ENCODE results near the gene C1QTNF5. TPM values are rescaled to one million over a fixed set of nuclear protein-coding genes. Genes with fewer than 3 reads are reported as not detected.

Gene C1QTNF5
- total and polyA plus RNA-seq, 4 donors = 1.9 to 6.4 (median 3.3) TPM

DNA sequence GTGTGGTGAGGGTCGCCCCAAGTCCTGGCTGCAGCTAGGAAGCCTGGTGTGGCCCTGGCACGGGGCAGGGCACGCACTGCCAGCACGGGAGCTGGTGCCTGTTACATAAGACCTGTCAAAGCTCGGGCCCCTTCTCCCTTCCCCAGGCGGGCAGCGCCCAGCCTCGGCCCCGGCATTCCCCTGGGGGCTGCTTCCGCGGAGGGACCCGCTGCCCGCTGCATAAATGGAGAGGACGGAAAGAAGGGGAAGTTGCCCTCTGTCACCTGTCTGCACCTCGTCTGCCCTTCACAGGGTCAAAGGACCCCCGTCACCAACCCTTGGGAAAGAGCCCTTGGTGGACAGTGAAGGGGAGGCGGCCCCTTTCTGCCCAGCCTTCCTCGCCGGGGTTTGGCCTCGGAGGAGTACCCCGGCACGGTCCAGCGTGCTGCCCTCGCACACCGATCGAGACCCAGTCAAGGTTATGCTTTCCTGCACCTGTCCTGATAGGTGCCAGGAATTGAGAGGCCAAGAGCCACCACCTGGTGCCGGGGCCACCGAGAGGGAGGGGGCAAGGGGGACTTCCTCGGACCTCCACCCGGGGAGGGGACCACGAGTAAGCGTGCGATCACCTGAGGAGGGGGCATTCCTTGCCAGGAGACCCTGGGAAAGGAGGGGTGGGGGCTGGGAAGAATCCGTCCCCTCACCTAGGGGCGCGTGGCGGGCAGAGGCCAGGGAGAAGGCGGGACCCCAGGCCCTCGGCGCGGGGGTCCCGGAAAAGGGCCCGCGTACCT is 22.6 kb upstream of the C1QTNF5 start:
- peak overlapping the region; percentile 57 to 80 for H3K27ac ChIP-seq (ENCODE audit: low read depth in 1 of 2, low read length in 2 of 2)
- peak overlapping the region in 1 of 2 donors; percentile 68 for H3K9ac ChIP-seq (ENCODE audit: low read depth in 1 of 2, low read length in 2 of 2)
- peaks cover 20 to 71% (median 55%) of the 10 kb centered on the region in 4 donors for H3K4me1 ChIP-seq (ENCODE audit: control insufficient read depth in 4 of 4, insufficient read depth in 4 of 4, low read length in 3 of 4)
- TF ChIP-seq NR2F2 (IDR thresholded peaks at IDR 0.05) = no peak
- no peak for TF ChIP-seq TAF1 (conservative IDR thresholded peaks at IDR 0.05)
- TF ChIP-seq JUND (IDR thresholded peaks at IDR 0.05) = no peak
- TF ChIP-seq RAD21 (IDR thresholded peaks at IDR 0.05) = no peak
- TF ChIP-seq SP1 (IDR thresholded peaks at IDR 0.05) = no peak
- no peak for TF ChIP-seq YY1 (IDR thresholded peaks at IDR 0.05)
- no peak for DNase-seq (ENCODE audit: low spot score)
- H3K36me3 ChIP-seq (ENCODE audit: control insufficient read depth in 4 of 4, insufficient read depth in 3 of 4, low read depth in 1 of 4, low read length in 3 of 4) = peaks cover 0 to 11% (median 8%) of the 10 kb centered on the region in 4 donors
- no peaks in the 10 kb centered on the region for H3K9me3 ChIP-seq (ENCODE audit: control insufficient read depth in 4 of 4, low read length in 3 of 4)
- H3K27me3 ChIP-seq (ENCODE audit: control insufficient read depth in 4 of 4, insufficient read depth in 4 of 4, low read length in 3 of 4) = no peaks in the 10 kb centered on the region
- peak overlapping the region; percentile 52 to 73 (median 58) for H3K4me3 ChIP-seq (ENCODE audit: low read depth in 1 of 3, low read length in 3 of 3)
- 23% methylated on average over 44 of the region's 44 CpGs for WGBS

DNA sequence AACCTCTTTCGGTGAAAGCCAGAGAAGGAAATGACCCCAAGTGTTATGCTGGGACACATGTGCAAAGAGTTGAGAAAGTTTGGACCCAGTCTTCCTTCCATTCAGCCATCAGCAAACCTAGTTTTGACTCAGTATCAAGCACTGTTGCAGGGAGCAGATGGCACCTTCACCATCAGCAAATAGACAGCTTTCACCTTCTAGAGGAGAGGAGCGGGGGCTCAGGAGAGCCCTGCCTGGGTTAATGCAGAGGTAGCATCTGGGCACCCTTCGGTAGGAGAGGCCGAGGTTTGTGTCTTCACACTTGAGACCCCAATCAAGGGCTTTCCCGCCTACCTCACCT is 22.0 kb upstream of the C1QTNF5 start:
- peaks cover 0 to 16% (median 11%) of the 10 kb centered on the region in 4 donors for H3K36me3 ChIP-seq (ENCODE audit: control insufficient read depth in 4 of 4, insufficient read depth in 3 of 4, low read depth in 1 of 4, low read length in 3 of 4)
- H3K27me3 ChIP-seq (ENCODE audit: control insufficient read depth in 4 of 4, insufficient read depth in 4 of 4, low read length in 3 of 4) = no peaks in the 10 kb centered on the region
- WGBS = 67% methylated on average over 5 of the region's 5 CpGs
- H3K4me1 ChIP-seq (ENCODE audit: control insufficient read depth in 4 of 4, insufficient read depth in 4 of 4, low read length in 3 of 4) = peaks cover 17 to 65% (median 50%) of the 10 kb centered on the region in 4 donors
- DNase-seq (ENCODE audit: low spot score) = no peak
- no peaks in the 10 kb centered on the region for H3K9me3 ChIP-seq (ENCODE audit: control insufficient read depth in 4 of 4, low read length in 3 of 4)
- H3K4me3 ChIP-seq (ENCODE audit: low read depth in 1 of 3, low read length in 3 of 3) = peak overlapping the region; percentile 52 to 73 (median 58)
- TF ChIP-seq, protein P1, sequence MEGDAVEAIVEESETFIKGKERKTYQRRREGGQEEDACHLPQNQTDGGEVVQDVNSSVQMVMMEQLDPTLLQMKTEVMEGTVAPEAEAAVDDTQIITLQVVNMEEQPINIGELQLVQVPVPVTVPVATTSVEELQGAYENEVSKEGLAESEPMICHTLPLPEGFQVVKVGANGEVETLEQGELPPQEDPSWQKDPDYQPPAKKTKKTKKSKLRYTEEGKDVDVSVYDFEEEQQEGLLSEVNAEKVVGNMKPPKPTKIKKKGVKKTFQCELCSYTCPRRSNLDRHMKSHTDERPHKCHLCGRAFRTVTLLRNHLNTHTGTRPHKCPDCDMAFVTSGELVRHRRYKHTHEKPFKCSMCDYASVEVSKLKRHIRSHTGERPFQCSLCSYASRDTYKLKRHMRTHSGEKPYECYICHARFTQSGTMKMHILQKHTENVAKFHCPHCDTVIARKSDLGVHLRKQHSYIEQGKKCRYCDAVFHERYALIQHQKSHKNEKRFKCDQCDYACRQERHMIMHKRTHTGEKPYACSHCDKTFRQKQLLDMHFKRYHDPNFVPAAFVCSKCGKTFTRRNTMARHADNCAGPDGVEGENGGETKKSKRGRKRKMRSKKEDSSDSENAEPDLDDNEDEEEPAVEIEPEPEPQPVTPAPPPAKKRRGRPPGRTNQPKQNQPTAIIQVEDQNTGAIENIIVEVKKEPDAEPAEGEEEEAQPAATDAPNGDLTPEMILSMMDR (IDR thresholded peaks at IDR 0.05; ENCODE audit: low read depth, low read length, missing input control) = no peak
- TF ChIP-seq NR2F2 (IDR thresholded peaks at IDR 0.05) (no peak), FOXA2 (IDR thresholded peaks at IDR 0.05) (no peak), HNF4G (IDR thresholded peaks at IDR 0.05) (no peak)
- H3K9ac ChIP-seq (ENCODE audit: low read depth in 1 of 2, low read length in 2 of 2) = peak overlapping the region in 1 of 2 donors; percentile 68
- H3K27ac ChIP-seq (ENCODE audit: low read depth in 1 of 2, low read length in 2 of 2) = peak overlapping the region; percentile 57 to 80

DNA sequence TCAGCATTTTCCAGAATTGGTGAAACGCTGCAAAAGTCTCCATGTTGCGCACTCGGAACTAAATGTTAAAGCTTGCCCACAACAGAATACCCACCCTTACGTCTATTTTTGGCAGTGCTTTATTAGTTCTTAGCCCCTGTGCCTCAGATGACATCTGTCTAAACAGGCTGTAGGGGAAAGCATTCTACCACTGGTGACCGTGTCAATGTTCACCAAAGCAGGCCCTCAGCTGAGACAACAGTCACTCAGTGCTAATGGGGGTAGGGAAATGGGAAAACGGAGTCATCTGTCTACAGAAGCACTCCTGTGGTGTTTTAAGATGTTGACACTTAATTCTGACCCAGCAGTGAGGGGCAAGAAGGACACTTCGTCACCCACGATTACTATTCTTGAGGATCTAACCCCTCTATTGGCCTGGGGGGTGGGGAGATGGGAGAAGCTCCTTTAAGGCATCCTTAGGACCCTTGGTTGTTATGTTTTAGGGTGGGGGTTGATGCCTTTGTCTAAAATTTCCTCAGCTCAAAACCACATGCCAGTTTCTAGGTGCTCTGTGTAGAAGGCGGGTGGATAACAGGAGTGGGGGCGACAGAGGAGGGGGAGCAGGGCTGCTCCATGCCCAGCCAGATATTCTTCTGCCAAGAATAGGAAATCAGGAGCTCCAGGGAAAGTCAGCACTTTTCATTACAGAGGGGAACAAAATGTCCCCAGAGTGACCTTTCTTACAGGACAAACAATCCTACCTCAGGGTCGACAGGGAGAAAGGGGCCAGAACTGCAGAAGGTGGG is 21.4 kb upstream of the C1QTNF5 start:
- Histone ChIP-seq H3K9me3 (ENCODE audit: control insufficient read depth in 4 of 4, low read length in 3 of 4) (no peaks in the 10 kb centered on the region), H3K4me1 (ENCODE audit: control insufficient read depth in 4 of 4, insufficient read depth in 4 of 4, low read length in 3 of 4) (peaks cover 15 to 59% (median 44%) of the 10 kb centered on the region in 4 donors), H3K9ac (ENCODE audit: low read depth in 1 of 2, low read length in 2 of 2) (peak overlapping the region; percentile 5 to 40), H3K27me3 (ENCODE audit: control insufficient read depth in 4 of 4, insufficient read depth in 4 of 4, low read length in 3 of 4) (no peaks in the 10 kb centered on the region), H3K4me3 (ENCODE audit: low read depth in 1 of 3, low read length in 3 of 3) (peak overlapping the region in 2 of 3 donors; percentile 58 to 73), H3K27ac (ENCODE audit: low read depth in 1 of 2, low read length in 2 of 2) (peak overlapping the region; percentile 57 to 80), H3K36me3 (ENCODE audit: control insufficient read depth in 4 of 4, insufficient read depth in 3 of 4, low read depth in 1 of 4, low read length in 3 of 4) (peaks cover 0 to 19% (median 11%) of the 10 kb centered on the region in 4 donors)
- peak in 1 of 2 donors; percentile 31 for TF ChIP-seq RXRA (IDR thresholded peaks at IDR 0.05)
- no peak for TF ChIP-seq FOXA2 (IDR thresholded peaks at IDR 0.05)
- TF ChIP-seq, protein P1 (IDR thresholded peaks at IDR 0.05; ENCODE audit: low read depth, low read length, missing input control) = no peak
- WGBS = 66% methylated on average over 11 of the region's 11 CpGs
- no peak for DNase-seq (ENCODE audit: low spot score)
